BJ (cell line): ENCODE results near the gene FRYL. TPM values are rescaled to one million over a fixed set of nuclear protein-coding genes. Genes with fewer than 3 reads are reported as not detected.

Source experiments
- CTCF ChIA-PET: fragments of 350-600 bp; formaldehyde crosslinking; extraction: SDS; loops from one replicate; lab custom pipeline; 2021; ENCODE audit warnings: antibody characterized with exemption, inconsistent platforms; lab: Yijun Ruan, JAX
- POLR2A ChIA-PET: fragments of 300-600 bp; sonication (Branson Sonifier 250); formaldehyde crosslinking; extraction: SDS; loops from one replicate; lab custom pipeline; 2021; ENCODE audit warnings: antibody characterized with exemption; lab: Charles Lee
- DNase-seq: peaks from one replicate; pipeline ENCODE4 v3.0.0-alpha.2; 2011; ENCODE audit warnings: low read depth
- H3K27me3 ChIP-seq: 2 replicates; pipeline ENCODE4 v1.6.0; 2011; ENCODE audit warnings: low read length; ENCODE audit not compliant: control insufficient read depth, insufficient read depth
- H3K36me3 ChIP-seq: 2 replicates; pipeline ENCODE4 v1.5.1; 2011; ENCODE audit warnings: low read length; ENCODE audit not compliant: control insufficient read depth, insufficient read depth
- H3K4me3 ChIP-seq: 2 replicates; pipeline ENCODE4 v1.5.1; 2011; ENCODE audit warnings: low read depth, mild to moderate bottlenecking, control low read depth, low read length
- polyA plus RNA-seq: library from polyadenylated mRNA; depleted of rRNA; stranded (reverse); fragments of >200 nt; gene quantifications from 2 replicates; pipeline ENCODE4 v1.2.3, GENCODE V29; 2011
- TF ChIP-seq, protein P1 (sequence below): IDR thresholded peaks from 2 replicates; pipeline ENCODE4 v1.5.1; 2011; ENCODE audit warnings: low read depth, mild to moderate bottlenecking, control low read depth, inconsistent platforms, low read length, moderate library complexity; ENCODE audit not compliant: insufficient read depth

The FRYL gene
- polyA plus RNA-seq, 1 experiment = 12.6 TPM

DNA sequence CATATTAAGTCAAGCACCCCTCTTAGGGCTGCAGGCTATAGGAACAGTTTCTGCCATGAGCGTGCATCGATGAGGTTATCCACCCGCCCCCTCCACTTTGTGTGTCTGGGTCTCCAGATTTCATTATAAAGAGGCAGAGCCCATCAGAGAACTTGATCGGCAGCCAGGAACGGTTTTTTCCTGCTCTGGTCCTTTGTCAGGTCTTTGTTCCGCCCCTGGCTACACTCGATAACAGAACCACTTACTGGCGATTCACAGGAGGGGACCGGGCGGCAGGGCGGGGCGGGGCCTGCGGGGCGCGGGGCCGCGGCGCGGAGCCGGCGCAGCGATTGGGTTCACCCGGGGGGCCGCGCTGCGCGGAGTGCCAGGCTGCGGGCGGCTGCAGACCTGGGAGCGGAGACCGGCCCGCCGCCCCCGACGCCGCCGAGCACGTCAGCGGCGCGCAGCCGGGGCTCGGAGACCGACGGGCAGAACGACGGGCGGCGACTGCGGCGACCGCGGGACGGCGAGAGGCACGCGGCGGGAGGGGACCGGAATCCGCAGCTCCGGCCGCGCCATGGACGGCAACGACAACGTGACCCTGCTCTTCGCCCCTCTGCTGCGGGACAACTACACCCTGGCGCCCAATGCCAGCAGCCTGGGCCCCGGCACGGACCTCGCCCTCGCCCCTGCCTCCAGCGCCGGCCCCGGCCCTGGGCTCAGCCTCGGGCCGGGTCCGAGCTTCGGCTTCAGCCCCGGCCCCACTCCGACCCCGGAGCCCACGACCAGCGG is 296.9 kb downstream of the FRYL start, which contains the start of gene SLC10A4:
SLC10A4 (plus strand) TSS at position 338 of the 771 bp plus-strand sequence; CDS start at position 557, 219 bp downstream.
- no peak for DNase-seq
- ChIA-PET POLR2A (no interaction called here), CTCF (interaction anchor here (1.2 to 1.6 kb wide), 3 partner anchors 17 to 167 kb away, joined by 3 to 6 read pairs (median 3); no protein-coding TSS in a partner anchor)
- TF ChIP-seq, protein P1, sequence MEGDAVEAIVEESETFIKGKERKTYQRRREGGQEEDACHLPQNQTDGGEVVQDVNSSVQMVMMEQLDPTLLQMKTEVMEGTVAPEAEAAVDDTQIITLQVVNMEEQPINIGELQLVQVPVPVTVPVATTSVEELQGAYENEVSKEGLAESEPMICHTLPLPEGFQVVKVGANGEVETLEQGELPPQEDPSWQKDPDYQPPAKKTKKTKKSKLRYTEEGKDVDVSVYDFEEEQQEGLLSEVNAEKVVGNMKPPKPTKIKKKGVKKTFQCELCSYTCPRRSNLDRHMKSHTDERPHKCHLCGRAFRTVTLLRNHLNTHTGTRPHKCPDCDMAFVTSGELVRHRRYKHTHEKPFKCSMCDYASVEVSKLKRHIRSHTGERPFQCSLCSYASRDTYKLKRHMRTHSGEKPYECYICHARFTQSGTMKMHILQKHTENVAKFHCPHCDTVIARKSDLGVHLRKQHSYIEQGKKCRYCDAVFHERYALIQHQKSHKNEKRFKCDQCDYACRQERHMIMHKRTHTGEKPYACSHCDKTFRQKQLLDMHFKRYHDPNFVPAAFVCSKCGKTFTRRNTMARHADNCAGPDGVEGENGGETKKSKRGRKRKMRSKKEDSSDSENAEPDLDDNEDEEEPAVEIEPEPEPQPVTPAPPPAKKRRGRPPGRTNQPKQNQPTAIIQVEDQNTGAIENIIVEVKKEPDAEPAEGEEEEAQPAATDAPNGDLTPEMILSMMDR = no peak
- no peaks in the 10 kb centered on the region for H3K36me3 ChIP-seq
- peak within 1 kb of the TSS; percentile 13; the same call in 1 of the 2 replicates for H3K4me3 ChIP-seq
- H3K27me3 ChIP-seq = peaks cover 41% of the 10 kb centered on the region

DNA sequence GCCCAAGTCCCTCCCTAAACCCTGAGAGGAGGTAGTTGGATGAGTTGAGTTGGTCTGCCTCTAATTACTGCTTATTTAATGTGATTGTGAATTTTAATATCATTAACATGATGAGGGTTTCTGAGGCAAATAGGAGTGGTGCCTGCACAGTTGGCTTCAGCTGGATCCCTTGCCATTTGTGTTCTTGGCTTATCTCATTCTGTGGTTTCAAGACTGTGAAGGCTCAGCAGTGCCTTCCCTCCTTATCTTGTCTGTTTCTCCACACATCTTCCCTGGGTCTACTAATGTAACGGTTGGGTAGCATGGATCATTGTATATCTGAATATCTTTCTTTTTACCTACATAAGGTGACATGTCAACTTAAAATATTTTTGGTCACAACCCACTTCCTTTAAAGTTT is 298.5 kb downstream of the FRYL start:
- Histone ChIP-seq H3K27me3 (peaks cover 36% of the 10 kb centered on the region), H3K4me3 (no peak overlapping the region), H3K36me3 (no peaks in the 10 kb centered on the region)
- TF ChIP-seq, protein P1 = no peak
- ChIA-PET POLR2A (interaction anchor here (0.6 kb wide), 1 partner anchor 9 kb away, joined by 4 read pairs; no protein-coding TSS in a partner anchor), CTCF (interaction anchor here (1.5 to 1.6 kb wide), 2 partner anchors 15 to 65 kb away, joined by 3 to 6 read pairs; no protein-coding TSS in a partner anchor)
- no peak for DNase-seq

DNA sequence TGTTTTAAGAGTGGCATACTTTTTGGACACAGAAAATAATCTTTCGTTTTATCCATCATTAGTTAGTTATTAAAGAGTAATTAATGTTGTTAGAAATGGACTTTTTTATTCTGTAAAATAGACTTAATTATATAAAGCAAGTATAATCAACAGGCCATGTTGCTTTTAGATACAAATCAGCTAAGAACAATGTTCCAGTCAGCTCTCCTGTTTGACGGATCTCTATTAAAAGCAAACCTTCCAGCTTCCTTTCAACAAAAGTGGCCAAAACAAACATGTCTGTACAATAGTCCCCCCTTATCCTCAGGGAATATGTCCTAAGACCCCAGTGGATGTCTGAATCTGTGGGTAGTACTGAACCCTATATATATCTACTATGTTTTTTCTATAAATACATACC is 301.8 kb downstream of the FRYL start:
- ChIA-PET CTCF (no interaction called here), POLR2A (no interaction called here)
- Histone ChIP-seq H3K36me3 (no peaks in the 10 kb centered on the region), H3K4me3 (no peak overlapping the region), H3K27me3 (peaks cover 22% of the 10 kb centered on the region)
- TF ChIP-seq, protein P1 = no peak
- no peak for DNase-seq

DNA sequence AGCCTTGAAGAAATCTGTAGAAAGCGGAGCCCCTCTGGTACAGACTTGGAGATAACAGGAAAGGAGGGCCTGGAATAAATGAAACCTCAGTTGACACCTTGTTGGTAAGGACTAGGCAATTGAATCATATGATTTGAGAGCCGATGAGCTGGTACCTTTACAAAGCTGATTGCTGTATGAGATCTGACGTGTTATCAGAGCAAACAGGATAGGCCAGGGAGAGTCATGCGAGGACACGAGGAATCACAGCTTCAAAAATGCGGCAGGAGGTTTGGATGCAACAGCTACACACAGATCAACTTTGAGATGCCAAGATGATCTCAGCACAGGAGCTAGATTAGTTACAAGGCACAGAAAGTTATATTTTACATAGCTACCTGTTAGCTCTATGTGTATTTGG is 304.3 kb downstream of the FRYL start:
- CTCF ChIA-PET = interaction anchor here (1.1 to 2.4 kb wide), 3 partner anchors 9 to 29 kb away, joined by 3 to 9 read pairs (median 4); no protein-coding TSS in a partner anchor

More for the DNA sequence above, 304.3 kb downstream of the FRYL start:
- Histone ChIP-seq H3K4me3 (no peak overlapping the region), H3K36me3 (no peaks in the 10 kb centered on the region), H3K27me3 (peaks cover 3% of the 10 kb centered on the region; the same call in 1 of the 2 replicates)
- DNase-seq = no peak
- POLR2A ChIA-PET = no interaction called here
- TF ChIP-seq, protein P1 = no peak
